ENCODE results near the gene PGM2L1. TPM values are rescaled to one million over a fixed set of nuclear protein-coding genes. Genes with fewer than 3 reads are reported as not detected.

PGM2L1 gene
- total RNA-seq, 1 experiment from 2014 or later = 7.8 TPM

DNA sequence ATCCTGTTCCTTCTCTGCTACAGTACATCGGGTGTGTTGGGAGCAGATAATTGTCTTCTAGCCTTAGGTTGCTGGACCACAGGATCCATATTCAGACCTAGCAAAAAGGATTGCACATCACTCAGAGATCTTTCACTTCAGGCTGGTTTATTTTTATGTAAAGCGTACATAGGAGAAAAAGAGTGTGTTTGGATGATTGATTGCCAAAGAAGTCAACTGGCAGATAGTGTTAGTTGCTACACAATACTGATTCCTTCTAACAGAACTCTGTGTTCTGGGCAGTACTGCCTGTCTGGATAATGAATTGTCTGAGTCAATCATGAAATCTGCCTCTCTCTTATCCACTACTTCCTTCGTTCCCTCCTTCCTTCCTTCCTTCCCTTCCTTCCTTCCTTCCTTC is 31.0 kb upstream of the PGM2L1 start:
- H2AFZ ChIP-seq = 0 out of 2 replicates have a peak overlapping the region, but pooled peaks have one; percentile 30
- ChIA-PET POLR2A (ENCODE audit: unreplicated experiment) (interaction anchor here (0.6 kb wide), 1 partner anchor 572 kb away, joined by 3 read pairs; no protein-coding TSS in a partner anchor), CTCF (no interaction called here)

DNA sequence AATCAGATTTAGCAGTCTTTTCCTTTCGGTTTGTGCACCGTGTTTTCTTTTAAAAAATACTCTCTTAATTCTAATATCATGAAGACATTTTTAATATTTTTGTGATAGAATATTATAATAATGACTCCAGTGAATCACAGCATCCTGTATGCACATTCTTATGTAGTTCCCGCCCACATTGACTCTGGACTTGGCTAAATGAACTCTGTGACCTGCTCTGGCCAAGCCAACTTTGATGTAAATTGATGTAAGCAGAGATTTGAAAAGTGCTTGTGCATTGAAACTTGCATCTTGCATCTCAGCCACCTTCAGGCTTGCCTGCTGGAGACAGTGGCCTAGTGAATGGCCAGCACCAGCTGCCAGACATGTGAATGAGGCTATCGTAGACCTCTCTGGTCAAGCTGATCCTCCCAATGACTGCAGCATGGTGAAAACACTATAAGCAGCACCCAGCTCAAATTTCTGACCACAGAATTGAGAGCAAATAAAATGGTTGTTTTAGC is 29.2 kb upstream of the PGM2L1 start:
- BruUV-seq (replicated peaks) = no TSS peak
- no peaks in the 10 kb centered on the region for H3K36me3 ChIP-seq (ENCODE audit: low read depth)
- no peak overlapping the region for H2AFZ ChIP-seq
- TF ChIP-seq, protein P1, sequence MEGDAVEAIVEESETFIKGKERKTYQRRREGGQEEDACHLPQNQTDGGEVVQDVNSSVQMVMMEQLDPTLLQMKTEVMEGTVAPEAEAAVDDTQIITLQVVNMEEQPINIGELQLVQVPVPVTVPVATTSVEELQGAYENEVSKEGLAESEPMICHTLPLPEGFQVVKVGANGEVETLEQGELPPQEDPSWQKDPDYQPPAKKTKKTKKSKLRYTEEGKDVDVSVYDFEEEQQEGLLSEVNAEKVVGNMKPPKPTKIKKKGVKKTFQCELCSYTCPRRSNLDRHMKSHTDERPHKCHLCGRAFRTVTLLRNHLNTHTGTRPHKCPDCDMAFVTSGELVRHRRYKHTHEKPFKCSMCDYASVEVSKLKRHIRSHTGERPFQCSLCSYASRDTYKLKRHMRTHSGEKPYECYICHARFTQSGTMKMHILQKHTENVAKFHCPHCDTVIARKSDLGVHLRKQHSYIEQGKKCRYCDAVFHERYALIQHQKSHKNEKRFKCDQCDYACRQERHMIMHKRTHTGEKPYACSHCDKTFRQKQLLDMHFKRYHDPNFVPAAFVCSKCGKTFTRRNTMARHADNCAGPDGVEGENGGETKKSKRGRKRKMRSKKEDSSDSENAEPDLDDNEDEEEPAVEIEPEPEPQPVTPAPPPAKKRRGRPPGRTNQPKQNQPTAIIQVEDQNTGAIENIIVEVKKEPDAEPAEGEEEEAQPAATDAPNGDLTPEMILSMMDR (conservative IDR thresholded peaks at IDR 0.05) = no peak
- no peak for TF ChIP-seq EZH2 (IDR thresholded peaks at IDR 0.05; ENCODE audit: low read depth)
- intact Hi-C loops (cut with micrococcal nuclease; ENCODE audit: unreplicated experiment) = no loop called here
- no peaks in the 10 kb centered on the region for H3K9me2 ChIP-seq (ENCODE audit: insufficient read depth)
- H4K20me1 ChIP-seq (ENCODE audit: insufficient read depth) = no peaks in the 10 kb centered on the region
- no peak for DNase-seq
- no peak overlapping the region for H3K4me3 ChIP-seq
- no peak overlapping the region for H3K4me2 ChIP-seq
- no peaks in the 10 kb centered on the region; the same call in 1 of the 2 replicates for H3K9me3 ChIP-seq (ENCODE audit: insufficient read depth, low read depth)
- ChIA-PET CTCF (no interaction called here), POLR2A (ENCODE audit: unreplicated experiment) (no interaction called here)
- H3K4me1 ChIP-seq (replicated peaks; ENCODE audit: insufficient read depth) = no peaks in the 10 kb centered on the region
- H3K27me3 ChIP-seq (ENCODE audit: insufficient read depth, low read depth) = no peaks in the 10 kb centered on the region
- H3K79me2 ChIP-seq (ENCODE audit: low read depth) = no peaks in the 10 kb centered on the region
- H3K27ac ChIP-seq = no peak overlapping the region
- no peaks in the 10 kb centered on the region; the same call in 1 of the 2 replicates for H3F3A ChIP-seq (ENCODE audit: insufficient read depth, low read depth)

More for the DNA sequence above, 31.0 kb upstream of the PGM2L1 start:
- no peaks in the 10 kb centered on the region for H3K27me3 ChIP-seq (ENCODE audit: insufficient read depth, low read depth)
- BruUV-seq (replicated peaks) = no TSS peak
- H3K4me3 ChIP-seq = no peak overlapping the region
- no peaks in the 10 kb centered on the region for H3K36me3 ChIP-seq (ENCODE audit: low read depth)
- H4K20me1 ChIP-seq (ENCODE audit: insufficient read depth) = no peaks in the 10 kb centered on the region
- no peaks in the 10 kb centered on the region; the same call in 1 of the 2 replicates for H3K9me3 ChIP-seq (ENCODE audit: insufficient read depth, low read depth)
- H3F3A ChIP-seq (ENCODE audit: insufficient read depth, low read depth) = no peaks in the 10 kb centered on the region; the same call in 1 of the 2 replicates
- H3K9me2 ChIP-seq (ENCODE audit: insufficient read depth) = no peaks in the 10 kb centered on the region
- H3K27ac ChIP-seq = no peak overlapping the region
- no peak for TF ChIP-seq EZH2 (IDR thresholded peaks at IDR 0.05; ENCODE audit: low read depth)
- TF ChIP-seq, protein P1 (conservative IDR thresholded peaks at IDR 0.05) = no peak
- H3K79me2 ChIP-seq (ENCODE audit: low read depth) = no peaks in the 10 kb centered on the region
- H3K4me2 ChIP-seq = no peak overlapping the region
- intact Hi-C loops (cut with micrococcal nuclease; ENCODE audit: unreplicated experiment) = no loop called here
- H3K4me1 ChIP-seq (replicated peaks; ENCODE audit: insufficient read depth) = no peaks in the 10 kb centered on the region
- no peak for DNase-seq

DNA sequence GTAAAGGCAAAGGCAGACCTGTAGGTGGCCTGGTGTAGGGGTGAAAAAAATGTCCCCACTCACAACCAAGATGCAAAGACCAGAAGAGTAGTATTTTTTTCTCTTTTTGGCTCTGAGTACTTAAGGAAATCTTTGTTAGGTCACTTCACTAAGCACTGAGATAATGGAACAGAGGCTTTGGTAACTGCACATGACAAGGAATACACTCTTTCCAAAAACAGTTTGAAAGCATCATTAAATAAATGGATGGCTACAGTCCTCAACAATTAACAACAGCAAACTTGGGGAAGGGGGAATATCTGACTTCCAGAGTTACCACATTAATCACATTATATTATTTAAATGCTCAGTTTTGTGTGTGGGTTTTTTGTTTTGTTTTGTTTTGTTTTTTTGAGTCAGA is 26.9 kb upstream of the PGM2L1 start:
- intact Hi-C loops (cut with micrococcal nuclease; ENCODE audit: unreplicated experiment) = no loop called here
- POLR2A ChIA-PET (ENCODE audit: unreplicated experiment) = no interaction called here
- H4K20me1 ChIP-seq (ENCODE audit: insufficient read depth) = no peaks in the 10 kb centered on the region

More for the DNA sequence above, 26.9 kb upstream of the PGM2L1 start:
- Histone ChIP-seq H3F3A (ENCODE audit: insufficient read depth, low read depth) (no peaks in the 10 kb centered on the region; the same call in 1 of the 2 replicates), H3K79me2 (ENCODE audit: low read depth) (no peaks in the 10 kb centered on the region), H3K9me3 (ENCODE audit: insufficient read depth, low read depth) (no peaks in the 10 kb centered on the region; the same call in 1 of the 2 replicates), H3K4me2 (no peak overlapping the region), H3K36me3 (ENCODE audit: low read depth) (no peaks in the 10 kb centered on the region), H3K9me2 (ENCODE audit: insufficient read depth) (no peaks in the 10 kb centered on the region), H3K27ac (no peak overlapping the region), H3K4me1 (replicated peaks; ENCODE audit: insufficient read depth) (no peaks in the 10 kb centered on the region), H3K27me3 (ENCODE audit: insufficient read depth, low read depth) (no peaks in the 10 kb centered on the region), H3K4me3 (no peak overlapping the region), H2AFZ (no peak overlapping the region)
- TF ChIP-seq, protein P1 (conservative IDR thresholded peaks at IDR 0.05) = no peak
- TF ChIP-seq EZH2 (IDR thresholded peaks at IDR 0.05; ENCODE audit: low read depth) = no peak
- no TSS peak for BruUV-seq (replicated peaks)
- DNase-seq = no peak
- CTCF ChIA-PET = no interaction called here
